H1 (cell line): ENCODE results near the gene MBLAC1. TPM values are rescaled to one million over a fixed set of nuclear protein-coding genes. Genes with fewer than 3 reads are reported as not detected.

ENCODE experiments used
- ASH2L ChIP-seq: fragments of 200-600, 300-600 bp; sonication (generic); IDR thresholded peaks from one replicate; pipeline ENCODE4 v1.7.1; 2017; ENCODE audit warnings: low read length
- CBX5 ChIP-seq: fragments of 300-800, 300-1000 bp; sonication (generic); IDR thresholded peaks from 2 replicates; pipeline ENCODE4 v1.7.1; 2016; ENCODE audit warnings: antibody characterized with exemption, low read length, low read depth
- CBX8 ChIP-seq: fragments of 300-800, 300-1000 bp; sonication (generic); IDR thresholded peaks from 2 replicates; pipeline ENCODE4 v1.7.1; 2016; ENCODE audit warnings: low read depth, low read length, borderline replicate concordance
- CHD1 ChIP-seq: IDR thresholded peaks from 2 replicates; pipeline ENCODE4 v1.6.1; 2012; ENCODE audit warnings: low read depth, low read length, improper control_type of control experiment
- CREB1 ChIP-seq: IDR thresholded peaks from 2 replicates; pipeline ENCODE4 v1.6.1; 2012; ENCODE audit warnings: inconsistent platforms
- FOSL1 ChIP-seq: IDR thresholded peaks from 2 replicates; pipeline ENCODE4 v1.6.1; 2011; ENCODE audit warnings: mild to moderate bottlenecking, low read depth, low read length, moderate library complexity; ENCODE audit not compliant: insufficient read depth
- HDAC2 ChIP-seq, 2 experiments: fragments of 300-600 bp in 1 of 2; sonication (generic) in 1 of 2; IDR thresholded peaks; 2 replicates each; pipeline ENCODE4 v1.6.1; 2011 to 2012; ENCODE audit warnings: low read depth in 2 of 2, low read length in 2 of 2, mild to moderate bottlenecking in 2 of 2, moderate library complexity in 2 of 2, borderline replicate concordance in 1 of 2, inconsistent platforms in 1 of 2
- HDAC6 ChIP-seq: IDR thresholded peaks from one replicate; pipeline ENCODE4 v1.7.1; 2012; ENCODE audit warnings: low read depth, mild to moderate bottlenecking, inconsistent platforms, low read length, moderate library complexity
- JUND ChIP-seq: IDR thresholded peaks from 2 replicates; pipeline ENCODE4 v1.6.1; 2011; ENCODE audit warnings: mild to moderate bottlenecking, improper control_type of control experiment, low read length
- NANOG ChIP-seq: IDR thresholded peaks from 2 replicates; pipeline ENCODE4 v1.6.1; 2011; ENCODE audit warnings: low read length, low read depth, mild to moderate bottlenecking, inconsistent platforms; ENCODE audit not compliant: insufficient read depth, poor library complexity, severe bottlenecking
- POLR2AphosphoS5 ChIP-seq: IDR thresholded peaks from 2 replicates; pipeline ENCODE4 v1.6.1; 2011; ENCODE audit warnings: low read depth, low read length
- RFX5 ChIP-seq: IDR thresholded peaks from 2 replicates; pipeline ENCODE4 v1.6.1; 2011; ENCODE audit warnings: low read depth, low read length, improper control_type of control experiment, borderline replicate concordance
- RNF2 ChIP-seq: fragments of 200-900, 300-1000 bp; sonication (generic); IDR thresholded peaks from 2 replicates; pipeline ENCODE4 v1.7.1; 2016; ENCODE audit warnings: borderline replicate concordance, low read depth, mild to moderate bottlenecking, antibody characterized with exemption, low read length; ENCODE audit not compliant: poor library complexity, severe bottlenecking; ENCODE audit errors: missing control alignments
- SP2 ChIP-seq: IDR thresholded peaks from 2 replicates; pipeline ENCODE4 v1.6.1; 2012; ENCODE audit warnings: mild to moderate bottlenecking, low read length, inconsistent platforms
- SP4 ChIP-seq: IDR thresholded peaks from 2 replicates; pipeline ENCODE4 v1.6.1; 2012; ENCODE audit warnings: low read length, inconsistent platforms
- SUZ12 ChIP-seq: fragments of 200-600 bp; sonication (generic); IDR thresholded peaks from 2 replicates; pipeline ENCODE4 v1.6.1; 2012; ENCODE audit warnings: mild to moderate bottlenecking, inconsistent platforms, low read length, moderate library complexity, mixed read lengths
- TAF1 ChIP-seq: IDR thresholded peaks from 2 replicates; pipeline ENCODE4 v1.6.1; 2011; ENCODE audit warnings: mild to moderate bottlenecking, low read depth, low read length
- TCF12 ChIP-seq: IDR thresholded peaks from 2 replicates; pipeline ENCODE4 v1.6.1; 2011; ENCODE audit warnings: low read depth, mild to moderate bottlenecking, low read length
- polyA plus RNA-seq, 7 experiments: library from polyadenylated mRNA; depleted of rRNA in 3 of 7; stranded (reverse) in 5 of 7; unstranded in 2 of 7; fragments of >200 nt in 5 of 7; fragments of 200-250 nt in 2 of 7; gene quantifications; 1 replicate in 5 of 7; 2 replicates in 1 of 7; 4 replicates in 1 of 7; pipeline versions ENCODE4 v1.2.1 to v1.2.3, GENCODE V29; 2011 to 2013; ENCODE audit warnings: missing spikeins in 2 of 7, mixed read lengths in 2 of 7
- total RNA-seq: library from RNA; stranded (reverse); fragmentation: NEBNext Ultra II Directional; extraction: Animal tissue kit (Norgen Biotek cat#: 25700); gene quantifications from 2 replicates; pipeline ENCODE4 v1.2.1, GENCODE V29; 2021
- TF ChIP-seq, protein P1 (sequence below), 3 experiments: IDR thresholded peaks; 1 replicate in 2 of 3; 2 replicates in 1 of 3; pipeline versions ENCODE4 v1.5.1 to v1.6.1; 2011; ENCODE audit warnings: low read length in 3 of 3, mild to moderate bottlenecking in 3 of 3, inconsistent platforms in 2 of 3, low read depth in 1 of 3, moderate library complexity in 1 of 3; ENCODE audit not compliant: insufficient read depth in 1 of 3; ENCODE audit errors: control extremely low read depth in 1 of 3

MBLAC1 gene
- total and polyA plus RNA-seq, 2 of the 8 experiments (the other 6 are each of a cell fraction or from before 2014, with no cell fraction given) = 1.00 to 1.7 TPM

DNA sequence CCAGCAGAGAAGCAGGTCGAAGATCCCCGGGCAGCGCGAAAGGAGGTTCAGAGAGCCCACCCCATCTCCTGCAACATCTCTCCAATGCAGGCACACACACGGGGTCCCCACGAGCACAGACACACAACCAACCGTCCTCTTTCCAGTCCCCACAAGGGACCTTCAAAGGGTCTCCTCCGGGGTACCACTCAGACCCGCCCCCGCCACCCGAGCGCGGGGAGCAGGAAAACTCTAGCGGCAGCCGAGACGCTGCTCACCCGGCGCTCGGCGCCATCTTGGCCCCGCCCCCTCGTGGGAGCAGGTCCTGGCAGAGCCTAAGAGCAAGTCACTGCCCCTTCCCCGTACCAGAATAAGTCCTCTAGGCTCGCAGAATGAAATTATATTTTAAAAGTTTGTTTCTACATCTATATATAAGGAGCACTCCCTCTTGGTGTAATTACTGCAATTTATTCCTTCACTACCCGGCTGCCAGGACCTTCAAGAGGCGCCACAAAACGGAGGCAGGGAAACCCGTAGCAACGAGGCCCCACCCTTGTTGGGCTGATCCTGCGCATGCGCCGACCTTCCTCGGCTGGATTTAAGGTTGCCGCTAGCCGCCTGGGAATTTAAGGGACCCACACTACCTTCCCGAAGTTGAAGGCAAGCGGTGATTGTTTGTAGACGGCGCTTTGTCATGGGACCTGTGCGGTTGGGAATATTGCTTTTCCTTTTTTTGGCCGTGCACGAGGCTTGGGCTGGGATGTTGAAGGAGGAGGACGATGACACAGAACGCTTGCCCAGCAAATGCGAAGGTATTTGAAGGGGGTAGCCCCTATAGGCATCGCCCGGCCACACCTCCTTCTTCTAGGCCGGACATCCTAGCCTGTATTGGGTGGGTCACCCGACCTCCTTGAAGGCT is 7.4 kb upstream of the MBLAC1 start, which contains the start of the genes CNPY4 and TAF6 (continued):
- TF ChIP-seq POLR2AphosphoS5 (peak; percentile 44; the same call in 1 of the 2 replicates), SP4 (peak; percentile 74; the same call in 1 of the 2 replicates), CBX8 (no peak), TCF12 (no peak), JUND (no peak), RNF2 (no peak), HDAC2 (IDR thresholded peaks at IDR 0.05; ENCODE audit: borderline replicate concordance in 1 of 2, low read depth in 2 of 2, low read length in 2 of 2) (peak; percentile 8 to 58; a peak in 2 of 4 replicates), HDAC6 (no peak), SP2 (no peak), NANOG (no peak), RFX5 (no peak), CREB1 (peak; percentile 63), SUZ12 (no peak), CBX5 (no peak), CHD1 (no peak), ASH2L (peak; percentile 82), FOSL1 (no peak), TAF1 (peak; percentile 100)
- TF ChIP-seq, protein P1, sequence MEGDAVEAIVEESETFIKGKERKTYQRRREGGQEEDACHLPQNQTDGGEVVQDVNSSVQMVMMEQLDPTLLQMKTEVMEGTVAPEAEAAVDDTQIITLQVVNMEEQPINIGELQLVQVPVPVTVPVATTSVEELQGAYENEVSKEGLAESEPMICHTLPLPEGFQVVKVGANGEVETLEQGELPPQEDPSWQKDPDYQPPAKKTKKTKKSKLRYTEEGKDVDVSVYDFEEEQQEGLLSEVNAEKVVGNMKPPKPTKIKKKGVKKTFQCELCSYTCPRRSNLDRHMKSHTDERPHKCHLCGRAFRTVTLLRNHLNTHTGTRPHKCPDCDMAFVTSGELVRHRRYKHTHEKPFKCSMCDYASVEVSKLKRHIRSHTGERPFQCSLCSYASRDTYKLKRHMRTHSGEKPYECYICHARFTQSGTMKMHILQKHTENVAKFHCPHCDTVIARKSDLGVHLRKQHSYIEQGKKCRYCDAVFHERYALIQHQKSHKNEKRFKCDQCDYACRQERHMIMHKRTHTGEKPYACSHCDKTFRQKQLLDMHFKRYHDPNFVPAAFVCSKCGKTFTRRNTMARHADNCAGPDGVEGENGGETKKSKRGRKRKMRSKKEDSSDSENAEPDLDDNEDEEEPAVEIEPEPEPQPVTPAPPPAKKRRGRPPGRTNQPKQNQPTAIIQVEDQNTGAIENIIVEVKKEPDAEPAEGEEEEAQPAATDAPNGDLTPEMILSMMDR (IDR thresholded peaks at IDR 0.05; ENCODE audit: control extremely low read depth in 1 of 3, insufficient read depth in 1 of 3, low read depth in 1 of 3, low read length in 3 of 3) = peak in 1 of 3 experiments; percentile 1; a peak in 1 of 4 replicates
